Activated T-helper 17 cell treated with anti-CD3 and anti-CD28 coated beads, Interleukin-2, amount 50 U/mL, for 72 hours (primary cell): Measurements from ENCODE around the gene RTL10. TPM values are rescaled to one million over a fixed set of nuclear protein-coding genes. Genes with fewer than 3 reads are reported as not detected.

Experiments
- ATAC-seq: fragments of 150-1000 bp; cut with Tn5 transposase; replicated peaks from 2 replicates; pipeline ENCODE4 v1.10.0; 2021; ENCODE audit warnings: mild to moderate bottlenecking, moderate library complexity
- H3K27ac Mint-ChIP-seq: one replicate; pipeline ENCODE4 v1.8.0; 2022; ENCODE audit warnings: mixed read lengths
- H3K27me3 Mint-ChIP-seq: one replicate; pipeline ENCODE4 v1.8.0; 2022; ENCODE audit warnings: mixed read lengths
- H3K36me3 Mint-ChIP-seq: one replicate; pipeline ENCODE4 v1.8.0; 2022; ENCODE audit warnings: low read depth, mild to moderate bottlenecking, mixed read lengths
- H3K4me1 Mint-ChIP-seq: one replicate; pipeline ENCODE4 v1.8.0; 2022; ENCODE audit warnings: mixed read lengths
- H3K4me3 Mint-ChIP-seq: one replicate; pipeline ENCODE4 v1.8.0; 2022; ENCODE audit warnings: mild to moderate bottlenecking, mixed read lengths
- H3K9me3 Mint-ChIP-seq: one replicate; pipeline ENCODE4 v1.8.0; 2022; ENCODE audit warnings: mixed read lengths
- total RNA-seq, 2 donors: library from RNA; stranded (reverse); gene quantifications; one replicate each; pipeline ENCODE4 v1.2.3, GENCODE V29; 2022

The RTL10 gene
- total RNA-seq, 2 donors from 2014 or later, result 13.0 to 16.4 TPM

DNA sequence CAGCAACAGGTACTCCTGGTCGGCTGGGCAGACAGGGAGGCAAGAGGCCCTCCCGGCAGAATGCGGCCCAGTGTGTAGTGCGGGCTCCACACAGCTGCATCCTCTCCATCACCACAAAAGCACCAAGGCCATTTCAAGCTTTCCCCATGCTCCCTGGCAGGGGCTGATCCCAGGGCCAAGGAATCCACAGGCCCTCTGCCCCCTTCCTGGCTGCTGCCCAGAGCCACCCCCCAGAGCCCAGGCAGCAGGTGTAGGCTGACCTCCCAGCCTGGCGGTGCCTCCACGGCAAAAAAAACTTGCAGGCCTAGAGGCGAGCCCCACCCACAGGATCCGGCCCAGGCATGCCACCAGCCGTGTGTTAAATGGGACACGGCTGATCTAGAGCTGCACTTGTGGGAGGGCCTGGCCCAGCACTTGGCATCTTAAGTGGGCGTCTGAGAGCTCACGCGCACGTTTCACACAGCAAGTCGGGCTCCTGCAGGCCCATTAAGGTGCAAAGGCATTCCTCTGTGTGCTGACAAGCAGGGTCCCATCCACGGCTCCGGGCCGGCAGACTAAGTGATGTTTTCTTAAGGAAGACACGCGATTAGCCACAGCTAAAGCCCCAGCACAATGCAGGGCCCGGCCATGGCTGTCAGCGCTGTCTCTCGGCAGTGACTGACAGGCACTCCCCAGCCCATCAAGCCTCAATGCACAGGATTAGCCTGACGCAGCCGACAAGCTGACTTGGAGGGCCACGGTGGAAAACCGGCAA lies 19.8 kb upstream of the RTL10 start:
- Mint-ChIP-seq H3K9me3 (no peaks in the 10 kb centered on the region), H3K27ac (peak overlapping the region; percentile 56), H3K4me3 (peak overlapping the region; percentile 51), H3K4me1 (no peaks in the 10 kb centered on the region), H3K27me3 (no peaks in the 10 kb centered on the region), H3K36me3 (no peaks in the 10 kb centered on the region)
- peak; percentile 85 for ATAC-seq

DNA sequence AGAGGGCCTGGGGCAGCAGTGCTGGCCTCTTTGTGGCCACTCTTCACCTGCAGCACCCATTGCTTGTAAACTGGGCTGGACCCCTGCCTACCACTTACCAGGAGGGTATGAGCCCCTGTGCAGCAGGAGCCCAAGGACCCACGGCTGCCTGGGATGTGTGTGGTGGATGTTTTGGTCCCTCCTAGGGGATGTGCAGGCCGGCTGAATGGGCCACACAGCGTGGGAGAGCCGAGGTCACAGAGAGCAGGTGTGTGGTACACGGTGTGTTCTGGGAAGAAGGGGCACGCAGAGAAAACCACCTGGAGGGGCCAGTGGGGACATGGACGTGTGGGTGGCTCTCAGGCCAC lies 19.3 kb upstream of the RTL10 start:
- Mint-ChIP-seq H3K27me3 (no peaks in the 10 kb centered on the region), H3K27ac (peak overlapping the region; percentile 56), H3K36me3 (no peaks in the 10 kb centered on the region), H3K4me3 (peak overlapping the region; percentile 51), H3K4me1 (no peaks in the 10 kb centered on the region), H3K9me3 (no peaks in the 10 kb centered on the region)
- ATAC-seq, result peak; percentile 20

DNA sequence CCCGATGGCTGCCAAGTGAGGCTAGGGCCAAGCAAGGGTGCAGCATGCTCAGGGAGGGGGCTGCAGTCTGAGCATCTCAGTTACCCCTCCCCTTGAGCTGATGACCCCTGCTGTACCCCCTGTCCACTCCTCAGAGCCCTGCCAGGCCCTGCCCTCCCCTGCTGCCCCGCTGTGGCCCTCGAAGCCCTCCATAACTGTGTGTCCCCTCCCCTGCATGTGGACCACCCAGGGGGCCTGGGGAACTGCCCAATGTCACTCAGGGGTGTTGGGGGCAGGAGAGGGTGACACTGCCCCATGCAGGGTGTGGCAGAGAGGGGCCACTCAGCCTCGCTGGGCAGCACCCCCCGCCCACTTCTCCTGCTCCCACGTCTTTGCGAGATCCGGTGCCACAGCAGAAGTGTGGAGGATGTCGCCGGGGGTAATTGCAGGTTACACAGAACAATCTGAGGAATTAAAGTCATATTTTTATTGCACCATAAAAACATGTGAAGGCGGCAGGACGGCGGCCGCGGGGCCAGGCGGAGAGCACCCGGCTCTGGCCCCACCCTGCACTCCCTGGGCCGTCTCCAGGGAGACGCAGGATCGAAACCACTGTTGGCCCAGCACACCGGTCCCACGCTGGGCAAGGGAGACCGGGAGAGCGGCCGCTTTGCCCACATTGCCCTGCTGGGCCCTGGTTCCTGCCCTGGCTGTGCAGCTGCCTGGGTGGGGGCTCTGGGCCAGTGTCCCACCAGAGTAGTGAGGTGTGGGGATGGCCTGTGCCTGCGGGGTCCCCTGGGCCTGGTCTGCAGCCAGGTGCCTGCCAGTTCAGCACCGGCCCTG lies 18.7 kb upstream of the RTL10 start:
- no peak overlapping the region for H3K27ac Mint-ChIP-seq
- H3K9me3 Mint-ChIP-seq, result no peaks in the 10 kb centered on the region
- H3K36me3 Mint-ChIP-seq, result no peaks in the 10 kb centered on the region
- no peaks in the 10 kb centered on the region for H3K4me1 Mint-ChIP-seq
- no peak for ATAC-seq
- no peaks in the 10 kb centered on the region for H3K27me3 Mint-ChIP-seq
- H3K4me3 Mint-ChIP-seq, result peak overlapping the region; percentile 51

DNA sequence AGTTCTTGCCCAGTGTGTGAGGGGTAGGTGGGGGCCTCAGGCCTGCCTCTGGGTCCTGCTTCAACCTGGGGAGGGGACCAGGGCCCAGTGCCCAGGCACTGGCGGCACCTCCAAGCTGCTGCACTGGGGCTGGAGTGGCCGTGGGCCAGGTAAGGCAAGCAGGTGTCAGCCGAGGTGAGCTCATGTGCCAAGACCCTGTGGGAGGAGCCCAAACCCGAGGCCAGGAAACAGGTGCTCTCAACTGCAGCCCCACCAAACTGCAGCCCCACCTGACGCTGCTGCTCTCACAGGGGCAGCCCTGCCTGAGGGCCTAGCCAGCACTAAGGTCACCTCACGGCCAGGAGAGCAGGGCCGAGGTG lies 18.1 kb upstream of the RTL10 start:
- Mint-ChIP-seq H3K9me3 (no peaks in the 10 kb centered on the region), H3K36me3 (no peaks in the 10 kb centered on the region), H3K27me3 (no peaks in the 10 kb centered on the region), H3K4me1 (no peaks in the 10 kb centered on the region), H3K4me3 (no peak overlapping the region), H3K27ac (no peak overlapping the region)
- ATAC-seq, result no peak

DNA sequence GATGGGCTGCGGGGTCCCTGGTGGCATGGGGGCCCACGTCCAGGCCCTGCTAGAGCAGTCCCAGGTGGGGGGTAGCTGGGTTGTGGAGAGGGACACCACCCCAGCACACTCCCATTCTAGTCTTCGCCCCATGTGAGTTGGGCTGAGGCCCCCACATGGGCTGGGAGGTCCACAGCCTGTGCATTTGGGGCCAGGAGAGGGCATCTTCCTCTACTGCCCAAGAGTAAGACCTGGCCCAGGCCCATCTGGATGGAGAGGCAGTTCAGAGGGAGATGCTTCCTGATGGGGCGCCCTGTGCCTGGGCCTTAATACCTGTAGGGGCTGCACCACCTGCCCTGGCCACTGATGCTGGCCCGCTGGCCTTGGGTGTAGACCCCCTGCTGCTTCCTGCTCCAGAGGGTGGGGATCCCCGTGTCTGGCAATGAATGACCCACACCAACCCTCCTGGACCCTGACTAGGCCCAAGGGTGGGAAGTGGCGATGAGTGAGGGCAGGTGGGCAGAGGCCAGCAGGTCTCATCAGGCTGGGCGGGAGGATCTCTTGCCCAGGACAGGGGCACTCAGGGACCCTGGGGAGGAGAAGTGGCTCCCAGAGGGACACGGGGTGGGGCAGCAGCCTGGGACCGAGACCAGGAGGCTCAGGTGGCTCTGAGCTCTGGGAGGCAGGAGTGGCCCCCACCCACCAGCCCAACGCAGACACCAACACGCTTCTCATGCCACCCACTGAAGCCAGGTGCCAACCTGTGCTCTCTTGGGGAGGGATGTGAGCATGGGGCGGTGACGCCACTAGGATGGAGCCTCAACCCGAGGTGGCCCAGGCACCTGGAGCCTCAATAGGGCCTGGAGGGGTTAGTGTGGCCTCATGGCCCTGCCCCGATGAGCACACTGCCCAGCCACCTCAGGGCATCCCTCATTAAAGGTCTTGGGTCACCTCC lies 17.4 kb upstream of the RTL10 start:
- no peaks in the 10 kb centered on the region for H3K36me3 Mint-ChIP-seq
- H3K4me1 Mint-ChIP-seq, result no peaks in the 10 kb centered on the region
- H3K4me3 Mint-ChIP-seq, result no peak overlapping the region
- no peaks in the 10 kb centered on the region for H3K9me3 Mint-ChIP-seq
- ATAC-seq, result no peak
- H3K27ac Mint-ChIP-seq, result no peak overlapping the region
- no peaks in the 10 kb centered on the region for H3K27me3 Mint-ChIP-seq

DNA sequence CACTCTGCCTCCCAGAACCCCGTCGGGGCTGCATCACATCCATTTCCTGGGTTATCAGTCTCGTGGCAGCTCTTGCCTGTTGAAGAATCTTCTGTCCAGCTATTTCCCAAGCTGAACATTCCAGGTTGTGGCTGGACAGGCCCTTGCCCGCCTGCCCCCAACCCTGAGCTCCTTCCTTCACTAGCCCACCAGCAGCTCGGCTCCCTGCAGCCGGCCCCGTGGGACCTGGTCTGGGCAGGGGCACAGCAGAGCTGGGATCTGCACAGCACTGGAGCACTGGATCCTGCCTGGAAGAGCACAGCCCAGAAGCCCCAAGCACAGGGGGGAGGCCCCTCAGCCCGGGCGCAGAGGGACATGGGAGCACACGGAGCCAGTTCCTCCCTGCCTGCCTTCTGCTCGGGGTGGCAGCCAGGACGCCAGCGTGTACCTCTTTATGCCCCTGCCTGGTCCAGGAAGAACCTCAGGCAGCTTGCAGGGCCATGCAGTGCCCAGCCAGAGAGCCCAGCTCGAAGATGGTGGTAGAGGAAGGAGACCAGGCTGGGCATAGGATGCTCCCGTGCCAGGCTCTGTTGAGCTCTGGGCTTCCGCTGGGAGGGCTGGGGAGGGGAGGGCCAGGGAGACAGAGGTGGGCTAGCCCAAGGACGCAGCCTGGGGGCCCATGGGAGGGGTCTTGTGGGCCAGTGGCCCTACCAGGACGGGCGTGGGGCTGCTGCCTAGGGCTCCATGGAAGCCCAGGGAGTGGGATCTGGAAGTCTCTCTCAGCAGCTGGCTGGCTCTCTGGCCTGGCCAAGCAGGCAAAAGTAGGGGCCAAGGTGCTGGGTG lies 16.6 kb upstream of the RTL10 start:
- ATAC-seq, result no peak
- Mint-ChIP-seq H3K27me3 (no peaks in the 10 kb centered on the region), H3K36me3 (no peaks in the 10 kb centered on the region), H3K4me3 (no peak overlapping the region), H3K27ac (no peak overlapping the region), H3K4me1 (no peaks in the 10 kb centered on the region), H3K9me3 (no peaks in the 10 kb centered on the region)

DNA sequence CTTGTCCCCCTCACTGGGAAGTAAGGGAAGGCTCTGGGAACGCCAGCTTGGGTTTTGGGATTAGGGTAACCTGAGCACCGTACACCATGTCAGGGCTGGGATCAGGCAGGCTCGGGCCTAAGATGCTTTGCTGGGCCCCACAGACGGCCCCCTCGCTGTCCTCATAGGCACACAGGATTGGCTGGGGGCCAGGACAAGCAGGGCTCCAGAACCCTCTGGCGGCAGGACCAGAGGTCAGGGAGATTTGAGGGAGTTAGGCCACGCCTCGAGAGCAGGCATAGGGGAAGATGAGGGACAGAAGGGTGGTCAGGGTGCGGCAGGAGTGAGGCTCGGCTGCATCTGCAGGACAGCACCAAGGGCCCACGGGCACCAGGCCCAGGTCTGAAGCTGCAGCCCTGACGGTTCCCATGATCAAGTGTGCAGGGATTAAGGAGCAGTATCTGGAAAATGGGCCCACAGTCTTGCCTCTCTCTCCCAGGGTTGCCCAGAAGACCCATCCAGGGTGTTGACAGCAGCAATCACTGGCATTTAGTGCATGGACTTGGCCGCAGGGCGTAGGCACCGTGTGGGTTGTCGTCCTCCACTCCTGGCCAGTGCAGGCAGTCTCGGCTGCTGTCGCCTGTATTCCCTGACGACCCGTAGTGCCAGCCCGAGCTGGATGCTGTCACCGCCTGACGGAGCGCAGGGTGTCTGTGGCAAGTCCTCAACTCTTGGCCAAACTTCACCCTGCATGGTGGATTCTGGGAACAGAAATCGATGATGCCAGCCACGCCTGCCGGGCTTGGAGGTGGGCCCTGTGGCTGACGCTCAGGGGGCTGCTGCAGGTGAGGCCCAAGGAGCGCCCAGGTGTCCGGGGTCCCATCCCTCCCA lies 15.7 kb upstream of the RTL10 start:
- H3K4me1 Mint-ChIP-seq, result no peaks in the 10 kb centered on the region
- H3K36me3 Mint-ChIP-seq, result no peaks in the 10 kb centered on the region
- ATAC-seq, result no peak
- no peak overlapping the region for H3K27ac Mint-ChIP-seq
- H3K9me3 Mint-ChIP-seq, result no peaks in the 10 kb centered on the region
- H3K27me3 Mint-ChIP-seq, result no peaks in the 10 kb centered on the region
- no peak overlapping the region for H3K4me3 Mint-ChIP-seq

DNA sequence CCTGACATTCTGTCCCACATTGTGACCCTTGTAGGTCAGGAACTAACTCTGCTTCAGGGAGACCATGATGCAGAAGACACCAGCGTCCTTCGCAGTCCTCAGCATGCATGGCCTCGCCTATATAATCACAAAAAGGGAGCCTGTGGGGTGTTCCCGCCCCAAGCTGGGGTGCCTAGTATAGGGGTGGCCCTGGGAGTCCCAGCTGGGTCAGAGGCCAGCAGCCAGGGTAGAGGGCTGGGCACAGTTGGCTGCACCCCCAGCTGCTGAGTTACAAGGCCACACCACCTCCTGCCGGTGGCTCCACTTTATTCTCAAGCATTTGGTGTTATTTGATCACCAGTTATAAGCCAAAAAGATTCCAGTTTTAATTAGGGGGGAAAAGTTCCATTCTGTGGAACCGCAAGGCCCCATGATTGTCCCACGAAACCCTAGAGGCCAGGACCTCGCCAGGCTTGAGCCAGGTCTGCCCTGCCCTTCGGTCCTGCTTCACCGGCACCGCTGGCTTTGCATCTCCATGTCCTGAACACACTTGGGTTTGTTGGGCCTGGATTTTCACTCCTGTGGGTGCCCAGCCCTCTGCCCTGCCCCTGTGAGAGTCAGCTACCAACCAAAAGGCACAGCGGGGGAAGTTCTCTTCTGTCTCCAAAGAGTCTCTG lies 15.0 kb upstream of the RTL10 start:
- H3K4me3 Mint-ChIP-seq, result no peak overlapping the region

DNA sequence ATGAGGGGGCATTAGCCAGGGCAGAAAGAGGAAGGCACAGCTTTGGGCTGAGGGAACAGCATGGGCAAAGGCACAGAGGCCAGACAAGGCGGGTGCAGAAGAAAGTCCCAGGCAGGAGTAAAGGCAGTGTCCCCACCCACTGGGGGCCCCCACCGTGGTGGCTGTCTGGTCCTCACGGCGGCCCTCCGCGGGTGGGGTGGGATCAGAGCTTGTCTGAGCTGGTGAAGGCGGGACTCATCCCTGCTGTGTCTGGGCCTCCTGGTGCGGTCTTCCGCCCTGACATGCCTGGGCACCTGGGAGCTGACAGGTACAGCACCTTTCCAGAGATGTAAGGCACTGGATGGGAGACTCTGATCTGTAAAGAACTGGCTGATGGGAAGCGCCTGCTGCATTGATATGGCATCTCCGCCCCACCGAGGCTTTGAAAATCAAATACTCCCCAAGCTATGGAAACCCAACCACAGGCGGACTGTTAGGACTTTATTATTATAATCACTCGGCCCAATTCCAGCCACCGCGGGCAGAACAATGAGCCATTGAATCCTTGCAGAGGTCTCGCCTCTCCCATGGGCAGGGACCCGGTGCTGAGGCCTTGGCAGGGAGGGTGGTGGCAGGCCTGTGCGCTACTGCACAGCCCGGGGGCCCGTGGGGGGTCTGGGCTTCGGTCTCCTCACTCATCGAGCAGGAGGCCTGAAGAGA lies 14.2 kb upstream of the RTL10 start:
- no peaks in the 10 kb centered on the region for H3K4me1 Mint-ChIP-seq
- H3K27ac Mint-ChIP-seq, result peak overlapping the region; percentile 36
- H3K36me3 Mint-ChIP-seq, result no peaks in the 10 kb centered on the region
- H3K4me3 Mint-ChIP-seq, result no peak overlapping the region
- no peaks in the 10 kb centered on the region for H3K27me3 Mint-ChIP-seq
- no peak for ATAC-seq
- no peaks in the 10 kb centered on the region for H3K9me3 Mint-ChIP-seq

More for the DNA sequence above, 15.0 kb upstream of the RTL10 start:
- no peak for ATAC-seq
- Mint-ChIP-seq H3K9me3 (no peaks in the 10 kb centered on the region), H3K36me3 (no peaks in the 10 kb centered on the region), H3K27ac (no peak overlapping the region), H3K27me3 (no peaks in the 10 kb centered on the region), H3K4me1 (no peaks in the 10 kb centered on the region)

DNA sequence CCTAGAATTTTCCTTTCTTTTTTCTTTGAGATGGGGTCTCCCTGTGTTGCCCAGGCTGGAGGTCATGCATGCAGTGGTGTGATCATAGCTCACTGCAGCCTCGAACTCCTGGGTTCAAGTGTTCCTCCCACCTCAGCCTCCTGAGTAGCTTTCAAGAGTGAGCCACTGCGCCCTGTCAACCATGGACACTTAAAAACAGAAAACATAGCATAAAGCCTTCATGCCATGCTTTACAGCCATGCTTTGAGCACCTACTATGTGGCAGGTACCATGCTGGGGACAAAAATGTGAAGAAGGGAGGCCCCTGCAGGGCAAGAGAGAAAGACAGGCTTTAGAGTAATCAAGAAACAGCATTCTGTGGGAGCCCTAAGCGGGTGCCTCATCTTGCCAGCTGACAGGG lies 13.7 kb upstream of the RTL10 start:
- no peak for ATAC-seq
- H3K4me1 Mint-ChIP-seq, result no peaks in the 10 kb centered on the region
- no peaks in the 10 kb centered on the region for H3K36me3 Mint-ChIP-seq
- peak overlapping the region; percentile 36 for H3K27ac Mint-ChIP-seq
- H3K27me3 Mint-ChIP-seq, result no peaks in the 10 kb centered on the region
- no peak overlapping the region for H3K4me3 Mint-ChIP-seq
- no peaks in the 10 kb centered on the region for H3K9me3 Mint-ChIP-seq

DNA sequence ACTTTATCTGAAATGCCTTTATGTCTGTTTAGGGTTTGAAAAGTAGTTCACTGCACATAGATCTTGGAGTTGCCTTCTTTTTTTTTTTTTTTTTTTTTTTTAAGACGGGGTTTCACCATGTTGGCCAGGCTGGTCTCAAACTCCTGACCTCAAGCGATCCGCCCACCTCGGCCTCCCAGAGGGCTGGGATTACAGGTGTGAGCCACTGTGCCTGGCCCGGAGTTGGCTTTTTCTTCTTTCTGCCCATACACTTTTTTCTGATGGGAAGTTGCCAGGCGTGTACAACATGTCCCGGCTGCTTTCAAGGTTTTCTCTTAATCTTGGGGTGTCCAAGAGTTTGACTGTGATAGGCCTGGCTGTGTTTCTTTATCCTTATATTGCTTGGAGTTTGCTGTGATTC lies 12.9 kb upstream of the RTL10 start:
- H3K9me3 Mint-ChIP-seq, result no peaks in the 10 kb centered on the region
- peak overlapping the region; percentile 36 for H3K27ac Mint-ChIP-seq
- no peak overlapping the region for H3K4me3 Mint-ChIP-seq
- no peaks in the 10 kb centered on the region for H3K4me1 Mint-ChIP-seq
- ATAC-seq, result no peak
- no peaks in the 10 kb centered on the region for H3K36me3 Mint-ChIP-seq
- no peaks in the 10 kb centered on the region for H3K27me3 Mint-ChIP-seq

DNA sequence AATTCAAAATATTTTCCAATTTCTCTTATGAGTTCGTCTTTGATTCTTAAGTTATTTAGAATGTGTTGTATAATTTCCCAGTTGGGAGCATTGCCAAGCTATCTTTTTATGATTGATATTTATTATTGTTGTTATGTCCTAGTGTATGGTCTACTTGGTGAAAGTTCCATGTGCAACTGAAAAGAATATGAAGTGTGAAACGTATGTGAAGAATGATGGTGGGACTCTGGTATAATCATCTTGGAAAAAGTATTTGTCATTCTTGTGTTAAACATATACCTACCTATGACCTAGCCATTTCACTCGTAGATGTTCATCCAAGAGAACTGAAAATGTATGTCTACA lies 12.0 kb upstream of the RTL10 start:
- no peaks in the 10 kb centered on the region for H3K27me3 Mint-ChIP-seq
- H3K4me1 Mint-ChIP-seq, result no peaks in the 10 kb centered on the region
- no peaks in the 10 kb centered on the region for H3K36me3 Mint-ChIP-seq
- H3K4me3 Mint-ChIP-seq, result no peak overlapping the region
- H3K9me3 Mint-ChIP-seq, result no peaks in the 10 kb centered on the region
- H3K27ac Mint-ChIP-seq, result no peak overlapping the region
- no peak for ATAC-seq
